ENCODE data around the gene GABRP.

DNA sequence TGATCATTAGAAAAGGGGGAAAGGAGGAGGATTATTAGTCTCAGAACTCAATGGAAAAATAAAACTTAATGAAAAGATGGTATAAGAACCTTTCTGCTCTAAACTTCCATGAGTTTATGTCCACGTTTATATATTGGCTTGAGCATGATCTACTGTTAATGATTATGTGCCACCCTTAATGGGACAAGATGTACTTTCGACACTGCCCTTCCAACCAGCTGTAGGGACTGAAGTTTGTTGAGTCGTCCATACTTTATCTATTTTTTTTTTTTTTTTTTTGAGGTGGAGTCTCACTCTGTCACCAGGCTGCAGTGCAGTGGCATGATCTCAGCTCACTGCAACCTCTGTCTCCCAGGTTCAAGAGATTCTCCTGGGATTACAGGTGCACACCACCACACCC, 25.0 kb upstream of the GABRP start:
- TF ChIP-seq POLR2AphosphoS5 (IDR thresholded peaks at IDR 0.05; ENCODE audit: low read depth, low read length) (no peak), POLR2A (IDR thresholded peaks at IDR 0.05; ENCODE audit: low read depth, low read length) (no peak)
